Activated naive CD4-positive, alpha-beta T cell treated with anti-CD3 and anti-CD28 coated beads for 36 hours (primary cell): ENCODE results near the gene USP8. TPM values are rescaled to one million over a fixed set of nuclear protein-coding genes. Genes with fewer than 3 reads are reported as not detected.
"Not testable (repeated sequence)": the region's sequence is repeated elsewhere in the genome, so short reads cannot be mapped to it uniquely, and the experiment has no call there.

Experiments used
- CTCF ChIA-PET: fragments of 350-600 bp; sonication (Branson Sonifier 250); formaldehyde crosslinking; loops from one replicate; lab custom pipeline; 2021; ENCODE audit warnings: antibody characterized with exemption; lab: Charles Lee
- DNase-seq: peaks from one replicate; pipeline ENCODE4 v3.0.0-alpha.2; 2020
- H3K27ac Mint-ChIP-seq: one replicate; pipeline ENCODE4 v1.8.0; 2021; ENCODE audit warnings: mild to moderate bottlenecking, mixed read lengths
- H3K27me3 Mint-ChIP-seq: one replicate; pipeline ENCODE4 v1.8.0; 2021; ENCODE audit warnings: low read depth, mixed read lengths
- H3K36me3 Mint-ChIP-seq: one replicate; pipeline ENCODE4 v1.8.0; 2021; ENCODE audit warnings: low read depth, mixed read lengths
- H3K4me1 Mint-ChIP-seq: one replicate; pipeline ENCODE4 v1.8.0; 2021; ENCODE audit warnings: low read depth, mixed read lengths
- H3K4me3 Mint-ChIP-seq: one replicate; pipeline ENCODE4 v1.8.0; 2021; ENCODE audit warnings: mild to moderate bottlenecking, moderate library complexity, mixed read lengths
- H3K9me3 Mint-ChIP-seq: one replicate; pipeline ENCODE4 v1.8.0; 2021; ENCODE audit warnings: mixed read lengths
- intact Hi-C: fragments of 100-400 bp; cut with micrococcal nuclease; formaldehyde crosslinking; loops from one replicate; pipeline ENCODE4 v1.15.1; 2023
- total RNA-seq, 2 experiments: library from RNA; stranded (reverse); gene quantifications; one replicate each; pipeline ENCODE4 v1.2.3, GENCODE V29; 2021

The USP8 gene
- total RNA-seq, 2 experiments from 2014 or later, result 31.6 TPM

DNA sequence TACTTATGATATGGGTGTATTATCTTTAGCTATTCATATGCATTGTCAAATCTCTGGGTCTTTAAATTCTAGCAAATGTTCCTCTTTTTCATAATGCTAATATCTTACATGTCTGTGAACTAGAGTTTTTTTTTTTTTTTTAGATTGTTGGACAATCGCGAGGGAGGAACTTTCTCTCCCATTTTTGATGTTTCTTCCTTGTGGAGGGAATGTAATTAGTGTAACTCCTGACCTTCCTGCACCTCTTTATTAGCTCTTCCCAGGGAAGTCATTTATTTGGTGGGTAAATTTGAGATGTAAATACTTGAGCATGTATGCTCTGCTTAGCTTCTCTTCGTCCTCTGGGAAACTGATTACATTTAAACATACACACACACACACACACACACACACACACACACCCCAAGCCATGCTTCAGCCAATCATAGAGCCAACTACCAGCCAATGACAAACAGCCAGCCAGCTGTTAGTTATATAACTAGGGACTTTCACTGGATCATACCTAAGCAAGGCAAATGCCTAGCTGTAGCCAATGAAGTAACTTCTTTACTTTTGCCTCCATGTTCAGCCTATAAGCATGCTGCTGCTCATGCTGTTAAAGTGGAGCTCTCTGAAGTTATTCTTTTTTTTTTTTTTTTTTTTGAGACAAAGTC is 8.3 kb upstream of the USP8 start:
- Mint-ChIP-seq H3K36me3 (no peaks in the 10 kb centered on the region), H3K9me3 (no peaks in the 10 kb centered on the region), H3K27ac (no peak overlapping the region), H3K4me3 (no peak overlapping the region), H3K4me1 (no peaks in the 10 kb centered on the region), H3K27me3 (no peaks in the 10 kb centered on the region)
- CTCF ChIA-PET, result no interaction called here
- intact Hi-C loops, result no loop called here
- DNase-seq, result no peak

- intact Hi-C loops, result no loop called here
- Mint-ChIP-seq H3K9me3 (no peaks in the 10 kb centered on the region), H3K4me1 (no peaks in the 10 kb centered on the region), H3K36me3 (no peaks in the 10 kb centered on the region), H3K27ac (no peak overlapping the region), H3K27me3 (no peaks in the 10 kb centered on the region), H3K4me3 (no peak overlapping the region)
- CTCF ChIA-PET, result no interaction called here
- DNase-seq, result no peak
Observed at GRCh38 chr15:50416890-50417289, 7.3 kb upstream of the USP8 start.

DNA sequence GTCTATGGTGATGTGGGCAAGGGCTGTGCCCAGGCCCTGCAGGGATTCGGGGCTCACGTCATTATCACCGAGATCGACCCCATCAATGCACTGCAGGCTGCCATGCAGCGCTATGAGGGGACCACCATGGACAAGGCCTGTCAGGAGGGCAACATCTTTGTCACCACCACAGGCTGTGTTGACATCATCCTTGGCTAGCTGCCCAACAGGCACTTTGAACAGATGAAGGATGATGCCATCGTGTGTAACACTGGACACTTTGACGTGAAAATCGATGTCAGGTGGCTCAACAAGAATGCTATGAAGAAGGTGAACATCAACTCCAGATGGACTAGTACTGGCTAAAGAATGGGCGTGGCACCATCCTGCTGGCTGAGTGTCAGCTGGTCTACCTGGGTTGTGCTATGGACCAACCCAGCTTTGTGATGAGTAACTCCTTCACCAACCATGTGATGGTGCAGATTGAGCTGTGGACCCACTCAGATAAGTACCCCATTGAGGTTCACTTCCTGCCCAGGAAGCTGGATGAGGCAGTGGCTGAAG is 6.1 kb upstream of the USP8 start:
- Mint-ChIP-seq H3K36me3 (no peaks in the 10 kb centered on the region), H3K27ac (no peak overlapping the region), H3K4me3 (no peak overlapping the region), H3K4me1 (no peaks in the 10 kb centered on the region), H3K9me3 (no peaks in the 10 kb centered on the region), H3K27me3 (no peaks in the 10 kb centered on the region)
- CTCF ChIA-PET, result no interaction called here
- no peak for DNase-seq
- intact Hi-C loops, result no loop called here

DNA sequence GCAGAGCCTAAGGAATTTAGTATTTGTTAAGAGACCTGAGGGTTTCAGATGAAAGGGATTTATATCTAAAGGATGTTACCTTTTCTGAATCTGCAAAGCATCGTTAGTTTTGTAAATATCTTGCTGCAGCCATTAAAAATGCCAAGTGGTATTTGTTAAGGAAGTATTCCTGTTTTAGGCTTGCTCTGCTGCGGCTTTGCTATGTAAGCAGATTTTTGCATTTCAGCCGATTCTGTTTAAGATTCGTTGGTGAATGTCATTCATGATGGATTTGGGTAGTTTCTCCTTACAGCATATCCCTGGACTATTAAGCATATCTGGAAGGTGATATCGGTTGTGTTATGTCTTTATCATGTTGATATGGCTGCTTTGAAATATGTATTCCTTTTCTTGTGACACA is 1.0 kb downstream of the USP8 start:
- Mint-ChIP-seq H3K4me3 (peak overlapping the region; percentile 94), H3K4me1 (peaks cover 36% of the 10 kb centered on the region), H3K27ac (peak overlapping the region; percentile 92), H3K27me3 (no peaks in the 10 kb centered on the region), H3K36me3 (peaks cover 3% of the 10 kb centered on the region), H3K9me3 (no peaks in the 10 kb centered on the region)
- intact Hi-C loops, result loop anchor here (2.0 kb wide), 1 partner anchor 340 kb away; the partner anchor contains the start of gene SPPL2A
- DNase-seq, result no peak
- CTCF ChIA-PET, result no interaction called here

GRCh38 chr15:50425678-50426246 is 1.6 kb downstream of the USP8 start:
- H3K36me3 Mint-ChIP-seq, H3K27ac Mint-ChIP-seq, CTCF ChIA-PET, DNase-seq, H3K9me3 Mint-ChIP-seq, H3K27me3 Mint-ChIP-seq: not testable (repeated sequence)
- H3K4me3 Mint-ChIP-seq, result peak overlapping the region; percentile 94
- intact Hi-C loops, result loop anchor here (2.0 kb wide), 1 partner anchor 339 kb away; the partner anchor contains the start of gene SPPL2A
- H3K4me1 Mint-ChIP-seq, result peaks cover 38% of the 10 kb centered on the region

DNA sequence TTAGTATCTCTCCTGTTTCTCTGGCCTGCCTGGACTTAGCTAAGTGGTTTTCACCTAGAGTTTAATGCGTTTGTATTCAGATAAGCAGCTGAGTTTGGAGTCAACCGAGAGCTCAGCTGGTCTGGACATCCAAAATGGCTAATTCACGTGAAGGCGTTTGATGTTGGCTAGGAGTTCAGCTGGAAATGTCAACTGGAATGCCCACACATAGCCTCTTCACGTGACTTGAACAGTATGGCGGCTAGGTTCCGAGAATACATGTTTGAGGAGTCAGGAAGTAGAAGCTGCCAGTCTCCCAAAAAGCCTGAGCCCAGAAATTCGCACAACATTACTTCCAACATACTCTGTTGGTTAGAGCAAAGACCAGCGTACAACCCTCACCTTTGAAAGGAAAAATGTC is 2.2 kb downstream of the USP8 start:
- intact Hi-C loops, result no loop called here
- CTCF ChIA-PET, result no interaction called here
- no peaks in the 10 kb centered on the region for H3K27me3 Mint-ChIP-seq
- peaks cover 3% of the 10 kb centered on the region for H3K36me3 Mint-ChIP-seq
- no peak overlapping the region for H3K27ac Mint-ChIP-seq
- H3K9me3 Mint-ChIP-seq, result no peaks in the 10 kb centered on the region
- H3K4me3 Mint-ChIP-seq, result no peak overlapping the region
- H3K4me1 Mint-ChIP-seq, result peaks cover 41% of the 10 kb centered on the region
- no peak for DNase-seq

- no peaks in the 10 kb centered on the region for H3K27me3 Mint-ChIP-seq
- H3K36me3 Mint-ChIP-seq, result peaks cover 10% of the 10 kb centered on the region
- H3K27ac Mint-ChIP-seq, result no peak overlapping the region
- CTCF ChIA-PET, result no interaction called here
- H3K4me3 Mint-ChIP-seq, result no peak overlapping the region
- peaks cover 36% of the 10 kb centered on the region for H3K4me1 Mint-ChIP-seq
- intact Hi-C loops, result no loop called here
- no peaks in the 10 kb centered on the region for H3K9me3 Mint-ChIP-seq
- no peak for DNase-seq
Observed at GRCh38 chr15:50431204-50431603, 7.0 kb downstream of the USP8 start.

GRCh38 chr15:50432230-50432629 is 8.0 kb downstream of the USP8 start:
- no peak overlapping the region for H3K4me3 Mint-ChIP-seq
- CTCF ChIA-PET, result no interaction called here
- DNase-seq, result no peak
- peaks cover 27% of the 10 kb centered on the region for H3K4me1 Mint-ChIP-seq
- H3K27me3 Mint-ChIP-seq, result no peaks in the 10 kb centered on the region
- intact Hi-C loops, result no loop called here
- H3K36me3 Mint-ChIP-seq, result peaks cover 9% of the 10 kb centered on the region
- no peak overlapping the region for H3K27ac Mint-ChIP-seq
- H3K9me3 Mint-ChIP-seq, result no peaks in the 10 kb centered on the region

- H3K4me1 Mint-ChIP-seq, result peaks cover 14% of the 10 kb centered on the region
- H3K4me3 Mint-ChIP-seq, result no peak overlapping the region
- DNase-seq, result no peak
- CTCF ChIA-PET, result no interaction called here
- no peaks in the 10 kb centered on the region for H3K27me3 Mint-ChIP-seq
- H3K9me3 Mint-ChIP-seq, result no peaks in the 10 kb centered on the region
- H3K36me3 Mint-ChIP-seq, result peaks cover 16% of the 10 kb centered on the region
- no peak overlapping the region for H3K27ac Mint-ChIP-seq
- intact Hi-C loops, result no loop called here
Observed at GRCh38 chr15:50435772-50436171, 11.6 kb downstream of the USP8 start.

GRCh38 chr15:50438251-50438650 is 14.0 kb downstream of the USP8 start:
- Mint-ChIP-seq H3K9me3 (no peaks in the 10 kb centered on the region), H3K27ac (no peak overlapping the region), H3K27me3 (no peaks in the 10 kb centered on the region), H3K36me3 (peaks cover 12% of the 10 kb centered on the region), H3K4me1 (peaks cover 7% of the 10 kb centered on the region), H3K4me3 (no peak overlapping the region)
- no peak for DNase-seq
- intact Hi-C loops, result no loop called here
- CTCF ChIA-PET, result no interaction called here

DNA sequence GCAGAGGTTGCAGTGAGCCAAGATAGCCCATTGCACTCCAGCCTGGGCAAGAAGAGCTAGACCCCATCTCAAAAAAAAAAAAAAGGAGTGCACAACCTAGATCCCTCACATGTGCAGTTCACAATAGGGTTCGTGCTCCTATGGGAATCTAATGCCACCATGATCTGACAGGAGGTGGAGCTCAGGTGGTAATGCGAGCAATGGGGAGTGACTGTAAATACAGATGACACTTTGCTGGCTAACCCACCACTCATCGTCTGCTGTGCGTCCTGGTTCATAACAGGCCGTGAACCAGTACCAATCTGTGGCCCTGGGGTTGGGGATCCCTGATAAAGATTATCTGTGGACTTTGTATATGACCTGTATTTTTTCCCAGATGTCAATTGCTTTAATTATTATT is 16.7 kb downstream of the USP8 start:
- Mint-ChIP-seq H3K9me3 (no peaks in the 10 kb centered on the region), H3K36me3 (peaks cover 12% of the 10 kb centered on the region), H3K4me3 (no peak overlapping the region), H3K4me1 (peaks cover 4% of the 10 kb centered on the region), H3K27me3 (no peaks in the 10 kb centered on the region), H3K27ac (no peak overlapping the region)
- intact Hi-C loops, result no loop called here
- DNase-seq, result no peak
- CTCF ChIA-PET, result interaction anchor here (0.6 kb wide), 1 partner anchor 1205 kb away, joined by 3 read pairs; no protein-coding TSS in a partner anchor

GRCh38 chr15:50452927-50453326 is 28.7 kb downstream of the USP8 start:
- Mint-ChIP-seq H3K36me3 (peaks cover 10% of the 10 kb centered on the region), H3K27me3 (no peaks in the 10 kb centered on the region), H3K9me3 (no peaks in the 10 kb centered on the region), H3K27ac (no peak overlapping the region), H3K4me1 (no peaks in the 10 kb centered on the region), H3K4me3 (no peak overlapping the region)
- DNase-seq, result no peak
- CTCF ChIA-PET, result no interaction called here
- intact Hi-C loops, result no loop called here
